Ovary (tissue), 9 donors: ENCODE measurements around the gene ATP6V1B1. TPM values are rescaled to one million over a fixed set of nuclear protein-coding genes. Genes with fewer than 3 reads are reported as not detected.

Source experiments
- DNase-seq, 5 donors: peaks; one replicate each; pipeline ENCODE4 v3.0.0-alpha.2; 2019 to 2020
- H3K27ac ChIP-seq, 2 donors: fragments of 200-600 bp; one replicate each; pipeline versions ENCODE4 v1.5.1 to v1.8.0; 2019 to 2022
- H3K27me3 ChIP-seq: fragments of 200-600 bp; one replicate; pipeline ENCODE4 v1.8.0; 2022
- H3K36me3 ChIP-seq: fragments of 200-600 bp; sonication (generic); one replicate; pipeline ENCODE4 v1.5.1; 2019
- H3K4me1 ChIP-seq: one replicate; pipeline ENCODE4 v1.8.1; 2013; ENCODE audit warnings: mild to moderate bottlenecking, moderate library complexity; ENCODE audit not compliant: insufficient read depth
- H3K4me3 ChIP-seq: fragments of 200-600 bp; sonication (generic); one replicate; pipeline ENCODE4 v1.5.1; 2017
- H3K9me3 ChIP-seq, 2 donors: fragments of 200-600 bp in 1 of 2; sonication (generic) in 1 of 2; one replicate each; pipeline versions ENCODE4 v1.5.1 to v1.8.1; 2013 to 2019; ENCODE audit warnings: mild to moderate bottlenecking in 1 of 2, moderate library complexity in 1 of 2
- CTCF ChIP-seq, 3 donors: fragments of 450-650 bp in 2 of 3; fragments of 200-600 bp in 1 of 3; IDR thresholded peaks; one replicate each; pipeline versions ENCODE4 v1.5.1 to v1.8.0; 2016 to 2022; ENCODE audit warnings: antibody characterized with exemption in 3 of 3, mild to moderate bottlenecking in 1 of 3
- EP300 ChIP-seq: sonication (generic); formaldehyde crosslinking; IDR thresholded peaks from one replicate; pipeline ENCODE4 v1.6.1; 2017; ENCODE audit warnings: antibody characterized with exemption
- POLR2A ChIP-seq: fragments of 450-650 bp; IDR thresholded peaks from one replicate; pipeline ENCODE4 v1.6.1; 2017; ENCODE audit warnings: antibody characterized with exemption, mild to moderate bottlenecking, moderate library complexity
- WGBS, 3 donors: extraction: QIAGEN DNeasy Blood & Tissue Kit in 1 of 3; methylation state at CpG; one replicate each; pipeline versions ENCODE4 v1.1.5 to v1.1.7; 2013 to 2017; 5-methylcytosine and 5-hydroxymethylcytosine counted together
- intact Hi-C, 4 donors: fragments of 100-400 bp; cut with DNase I; formaldehyde crosslinking; loops; one replicate each; pipeline versions ENCODE4 v1.11.0 to v1.15.1; 2022 to 2023
- polyA plus RNA-seq, 2 donors: library from polyadenylated mRNA; stranded (reverse); fragments of 200-250 nt in 1 of 2; fragments of 350-450 nt in 1 of 2; fragmentation: Illumina TruSeq in 1 of 2; extraction: RNeasy Lipid Tissue Mini Kit (QIAGEN cat#74804) in 1 of 2; gene quantifications; one replicate each; pipeline ENCODE4 v1.2.3, GENCODE V29; 2013 to 2014
- total RNA-seq, 7 donors: library from RNA; depleted of rRNA in 2 of 7; stranded (reverse); fragments of >200 nt in 2 of 7; fragmentation: NEBNext Ultra II Directional in 3 of 7; extraction: Animal tissue kit (Norgen Biotek cat#: 25700) in 3 of 7; gene quantifications; one replicate each; pipeline versions ENCODE4 v1.1.0 to v1.2.4, GENCODE V29; 2016 to 2023
- donor health status: DM: no; HTN: no; CAD: no; lungs with moderate emphysema.
- donor health status: DM: no; HTN: no; CAD: no.
- donor health status: Bipolar disorder and iron deficiency.
- donor health status: DM: yes; HTN: yes; CAD: no.
- donor health status: DM: no; HTN: no; CAD: no.
- donor health status: DM: yes; HTN: yes; CAD: no.

The ATP6V1B1 gene
- total and polyA plus RNA-seq, 9 donors: 0.62 to 11.9 (median 1.6) TPM; not detected in 1

DNA sequence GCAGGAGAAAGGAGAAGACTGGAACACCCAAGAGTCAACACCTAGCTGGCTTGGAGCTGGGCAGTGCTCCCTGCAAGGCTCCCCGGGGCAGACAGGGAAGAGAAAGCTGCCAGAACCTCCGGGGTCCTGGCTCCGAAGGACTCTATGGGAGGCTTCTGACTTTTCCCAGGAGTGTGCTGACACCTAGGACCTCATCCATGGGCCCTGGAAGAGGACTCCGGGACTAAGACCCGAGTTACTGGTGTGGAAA, 37.8 kb upstream of the ATP6V1B1 start:
- Histone ChIP-seq H3K27me3 (no peaks in the 10 kb centered on the region), H3K4me3 (no peak overlapping the region), H3K9me3 (no peaks in the 10 kb centered on the region), H3K36me3 (no peaks in the 10 kb centered on the region), H3K27ac (no peak overlapping the region), H3K4me1 (peaks cover 5% of the 10 kb centered on the region)
- DNase-seq: no peak
- intact Hi-C loops: no loop called here
- TF ChIP-seq EP300: no peak
- no peak for TF ChIP-seq CTCF (IDR thresholded peaks at IDR 0.05)
- TF ChIP-seq POLR2A: no peak
- WGBS, 3 donors: 11 to 17% (median 13%) methylated on average over 5 of the region's 5 CpGs

DNA sequence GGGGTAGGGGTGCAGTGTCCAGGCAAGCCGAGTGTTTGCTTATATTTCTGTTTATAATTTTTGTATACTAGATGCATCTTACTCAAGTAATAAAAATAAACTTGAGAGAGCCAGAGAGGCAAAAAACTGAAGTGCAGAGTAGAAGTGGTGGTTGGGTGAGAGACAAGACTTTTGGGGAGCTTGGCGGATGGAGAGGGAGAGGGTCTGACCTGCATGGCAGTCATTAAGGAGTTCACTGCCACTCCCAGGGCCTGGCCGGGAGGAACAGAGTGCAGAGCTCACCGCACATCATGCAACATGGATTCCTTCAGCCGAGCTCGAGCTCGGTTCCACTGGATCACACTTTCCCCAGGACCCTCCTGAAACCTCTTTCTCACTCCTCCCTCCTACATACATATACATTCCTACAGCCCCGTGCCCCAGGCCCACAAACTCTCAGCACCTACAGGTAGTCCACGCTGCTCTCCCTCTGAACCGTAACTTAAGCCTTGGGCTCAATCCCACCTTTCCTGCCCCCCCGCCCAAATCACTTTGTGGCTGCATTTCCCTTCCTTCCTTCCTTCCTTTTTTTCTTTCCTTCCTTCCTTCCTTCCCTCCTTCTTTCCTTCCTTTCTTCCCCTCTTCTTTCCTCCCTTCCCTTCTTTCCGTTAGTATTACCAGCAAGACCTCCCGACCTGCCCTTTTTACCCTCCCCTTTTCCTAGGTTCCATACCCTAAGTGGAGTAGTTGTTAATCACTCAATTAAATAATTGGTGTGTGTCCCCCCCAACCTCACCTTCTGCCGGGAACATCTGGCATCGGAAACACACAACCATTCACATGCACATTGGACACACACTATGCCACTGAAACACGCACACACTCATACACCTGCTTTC, 37.1 kb upstream of the ATP6V1B1 start:
- peaks cover 5% of the 10 kb centered on the region for H3K4me1 ChIP-seq
- H3K27ac ChIP-seq: no peak overlapping the region
- no peak for TF ChIP-seq CTCF (IDR thresholded peaks at IDR 0.05)
- TF ChIP-seq EP300: no peak
- no peak for TF ChIP-seq POLR2A
- H3K4me3 ChIP-seq: no peak overlapping the region
- no peaks in the 10 kb centered on the region for H3K9me3 ChIP-seq
- 22 to 27% (median 25%) methylated on average over 16 of the region's 16 CpGs for WGBS, 3 donors
- no peak for DNase-seq
- intact Hi-C loops: no loop called here
- no peaks in the 10 kb centered on the region for H3K27me3 ChIP-seq
- no peaks in the 10 kb centered on the region for H3K36me3 ChIP-seq

DNA sequence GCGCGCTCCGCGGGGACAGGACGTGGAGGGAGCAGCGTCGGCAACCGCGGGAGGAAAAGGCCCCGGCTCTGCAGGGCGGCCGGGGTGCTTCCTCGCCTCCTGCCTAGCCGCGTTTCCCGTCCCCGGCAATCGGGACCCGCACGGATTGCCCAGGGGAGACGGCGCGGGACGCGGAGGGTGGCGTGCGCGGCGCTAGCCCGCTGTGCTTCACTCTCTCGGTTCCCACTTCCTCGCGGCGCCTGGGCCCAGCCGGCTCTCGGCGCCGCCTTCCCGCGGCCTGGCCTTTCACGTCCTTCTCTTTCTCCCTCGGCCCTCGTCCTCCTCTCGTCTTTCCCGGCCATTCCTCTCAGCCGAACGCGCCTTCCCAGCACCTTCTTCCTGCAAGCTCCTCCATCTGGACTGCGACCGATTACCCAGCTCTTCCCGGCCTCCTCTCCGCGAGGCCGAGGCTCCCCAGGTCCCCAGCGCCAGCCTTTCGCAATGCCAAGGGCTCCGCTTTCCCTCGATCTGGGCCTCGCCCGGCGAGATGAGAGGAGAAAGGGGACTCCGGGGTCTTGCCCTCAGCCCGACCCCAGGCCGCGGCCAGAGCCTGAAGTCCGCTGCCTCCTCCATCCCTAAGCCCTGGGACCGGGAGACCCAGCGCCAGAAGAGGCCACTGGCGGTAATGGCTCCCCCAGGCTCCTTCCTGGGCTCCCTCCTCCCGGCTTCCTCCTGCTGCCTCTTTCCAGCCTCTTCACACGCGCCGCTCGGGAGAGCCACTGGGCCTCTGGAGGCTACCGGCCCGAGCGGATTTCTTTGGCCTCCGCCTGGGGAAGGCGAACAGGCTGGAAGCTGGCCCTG, 34.3 kb upstream of the ATP6V1B1 start:
- H3K36me3 ChIP-seq: no peaks in the 10 kb centered on the region
- peak overlapping the region; percentile 32 for H3K4me3 ChIP-seq
- H3K4me1 ChIP-seq: peaks cover 5% of the 10 kb centered on the region
- no peaks in the 10 kb centered on the region for H3K9me3 ChIP-seq
- no peak for TF ChIP-seq POLR2A
- TF ChIP-seq CTCF (IDR thresholded peaks at IDR 0.05): no peak
- TF ChIP-seq EP300: no peak
- 6 to 10% (median 7%) methylated on average over 76 to 79 of the region's 79 CpGs for WGBS, 3 donors
- no peak overlapping the region for H3K27ac ChIP-seq
- intact Hi-C loops: no loop called here
- DNase-seq: peak in 2 of 5 donors; percentile 34 to 47
- H3K27me3 ChIP-seq: no peaks in the 10 kb centered on the region

DNA sequence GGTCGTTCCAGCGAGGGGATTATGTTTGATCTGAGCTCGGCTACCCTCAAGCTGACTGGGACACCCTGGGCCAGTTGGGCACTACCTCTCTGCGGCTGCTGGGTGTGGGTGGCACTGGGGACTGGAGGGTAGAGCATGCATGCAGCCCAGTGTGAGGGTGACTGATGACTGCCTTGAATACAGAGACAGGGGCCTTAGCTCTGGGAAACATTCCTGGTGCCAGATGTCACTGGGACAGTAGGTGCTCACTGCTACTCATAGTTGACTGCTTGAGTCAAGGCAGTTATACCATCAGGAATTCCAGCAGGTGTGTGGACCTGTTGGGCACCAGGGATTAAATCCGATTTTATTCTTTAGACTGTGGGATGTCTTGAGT, 33.6 kb upstream of the ATP6V1B1 start:
- Histone ChIP-seq H3K27me3 (no peaks in the 10 kb centered on the region), H3K36me3 (no peaks in the 10 kb centered on the region), H3K9me3 (no peaks in the 10 kb centered on the region), H3K4me3 (peak overlapping the region; percentile 32), H3K4me1 (peaks cover 5% of the 10 kb centered on the region), H3K27ac (no peak overlapping the region)
- no peak for DNase-seq
- TF ChIP-seq EP300 (no peak), POLR2A (no peak), CTCF (IDR thresholded peaks at IDR 0.05) (no peak)
- intact Hi-C loops: no loop called here
- WGBS, 3 donors: 65 to 75% (median 66%) methylated on average over 5 of the region's 5 CpGs
